SJSA1 (cell line): ENCODE results near the gene TMEM203. TPM values are rescaled to one million over a fixed set of nuclear protein-coding genes. Genes with fewer than 3 reads are reported as not detected.

Experiments
- DNase-seq, 2 experiments: peaks; one replicate each; pipeline ENCODE4 v3.0.0-alpha.2; 2015 to 2020; ENCODE audit warnings: low spot score in 2 of 2, low read depth in 1 of 2
- H3K27ac ChIP-seq: fragments of 250-450 bp; sonication (Bioruptor Pico); 2 replicates; pipeline ENCODE4 v1.5.1; 2020; ENCODE audit warnings: mild to moderate bottlenecking, moderate library complexity
- H3K27me3 ChIP-seq: fragments of 250-450 bp; sonication (Bioruptor Pico); replicated peaks from 2 replicates; pipeline ENCODE4 v1.5.1; 2020; ENCODE audit warnings: mild to moderate bottlenecking, moderate library complexity
- H3K36me3 ChIP-seq: fragments of 250-450 bp; sonication (Bioruptor Pico); 2 replicates; pipeline ENCODE4 v1.5.1; 2020; ENCODE audit warnings: mild to moderate bottlenecking
- H3K4me1 ChIP-seq: fragments of 250-450 bp; sonication (Bioruptor Pico); replicated peaks from 2 replicates; pipeline ENCODE4 v1.6.1; 2021; ENCODE audit warnings: mild to moderate bottlenecking
- H3K4me3 ChIP-seq: fragments of 250-450 bp; sonication (Bioruptor Pico); 2 replicates; pipeline ENCODE4 v1.5.1; 2020; ENCODE audit warnings: mild to moderate bottlenecking
- H3K9me3 ChIP-seq: fragments of 250-450 bp; sonication (Bioruptor Pico); replicated peaks from 2 replicates; pipeline ENCODE4 v1.5.1; 2020; ENCODE audit warnings: mild to moderate bottlenecking
- total RNA-seq: library from RNA; depleted of rRNA; stranded (reverse); fragments of >200 nt; shearing (Covaris generic); gene quantifications from 2 replicates; pipeline ENCODE4 v1.2.3, GENCODE V29; 2014

The TMEM203 gene
- total RNA-seq, 1 experiment from 2014 or later = 44.5 TPM

GRCh38 chr9:137165250-137165836 is 40.1 kb downstream of the TMEM203 start:
- Histone ChIP-seq H3K4me3 (no peak overlapping the region), H3K36me3 (no peaks in the 10 kb centered on the region), H3K27ac (no peak overlapping the region), H3K27me3 (peaks cover 91% of the 10 kb centered on the region), H3K9me3 (no peaks in the 10 kb centered on the region), H3K4me1 (peaks cover 19% of the 10 kb centered on the region)
- DNase-seq = no peak

GRCh38 chr9:137164370-137165249 is 40.8 kb downstream of the TMEM203 start:
- peaks cover 19% of the 10 kb centered on the region for H3K4me1 ChIP-seq
- no peak for DNase-seq
- H3K4me3 ChIP-seq = no peak overlapping the region
- no peaks in the 10 kb centered on the region for H3K36me3 ChIP-seq
- no peak overlapping the region for H3K27ac ChIP-seq
- H3K27me3 ChIP-seq = peaks cover 89% of the 10 kb centered on the region
- H3K9me3 ChIP-seq = no peaks in the 10 kb centered on the region

- no peaks in the 10 kb centered on the region for H3K9me3 ChIP-seq
- no peak overlapping the region for H3K27ac ChIP-seq
- no peaks in the 10 kb centered on the region for H3K36me3 ChIP-seq
- peaks cover 89% of the 10 kb centered on the region for H3K27me3 ChIP-seq
- DNase-seq = no peak
- no peak overlapping the region for H3K4me3 ChIP-seq
- H3K4me1 ChIP-seq = peaks cover 11% of the 10 kb centered on the region
Measured at GRCh38 chr9:137163805-137164204, 41.6 kb downstream of the TMEM203 start.

- Histone ChIP-seq H3K4me1 (peaks cover 8% of the 10 kb centered on the region), H3K36me3 (no peaks in the 10 kb centered on the region), H3K27me3 (peaks cover 88% of the 10 kb centered on the region), H3K9me3 (no peaks in the 10 kb centered on the region), H3K27ac (no peak overlapping the region), H3K4me3 (no peak overlapping the region)
- DNase-seq = no peak
Measured at GRCh38 chr9:137163365-137163715, 42.1 kb downstream of the TMEM203 start.

GRCh38 chr9:137162505-137163364 is 42.7 kb downstream of the TMEM203 start:
- H3K9me3 ChIP-seq = no peaks in the 10 kb centered on the region
- H3K4me1 ChIP-seq = peaks cover 8% of the 10 kb centered on the region
- H3K27ac ChIP-seq = no peak overlapping the region
- no peak for DNase-seq
- H3K4me3 ChIP-seq = no peak overlapping the region
- H3K36me3 ChIP-seq = no peaks in the 10 kb centered on the region
- H3K27me3 ChIP-seq = peaks cover 88% of the 10 kb centered on the region

- H3K36me3 ChIP-seq = no peaks in the 10 kb centered on the region
- H3K27ac ChIP-seq = no peak overlapping the region
- no peak overlapping the region for H3K4me3 ChIP-seq
- H3K9me3 ChIP-seq = no peaks in the 10 kb centered on the region
- peaks cover 8% of the 10 kb centered on the region for H3K4me1 ChIP-seq
- peaks cover 85% of the 10 kb centered on the region for H3K27me3 ChIP-seq
- DNase-seq = no peak
Measured at GRCh38 chr9:137161558-137162486, 43.6 kb downstream of the TMEM203 start.

GRCh38 chr9:137160716-137161557 is 44.5 kb downstream of the TMEM203 start:
- DNase-seq = no peak
- peaks cover 82% of the 10 kb centered on the region for H3K27me3 ChIP-seq
- H3K27ac ChIP-seq = no peak overlapping the region

GRCh38 chr9:137160054-137160425 is 45.4 kb downstream of the TMEM203 start:
- no peak overlapping the region for H3K4me3 ChIP-seq
- peaks cover 12% of the 10 kb centered on the region for H3K4me1 ChIP-seq
- no peaks in the 10 kb centered on the region for H3K36me3 ChIP-seq
- peaks cover 73% of the 10 kb centered on the region for H3K27me3 ChIP-seq
- no peak for DNase-seq
- no peaks in the 10 kb centered on the region for H3K9me3 ChIP-seq
- no peak overlapping the region for H3K27ac ChIP-seq

More at GRCh38 chr9:137160716-137161557, 44.5 kb downstream of the TMEM203 start:
- H3K36me3 ChIP-seq = no peaks in the 10 kb centered on the region
- peaks cover 12% of the 10 kb centered on the region for H3K4me1 ChIP-seq
- H3K9me3 ChIP-seq = no peaks in the 10 kb centered on the region
- no peak overlapping the region for H3K4me3 ChIP-seq

GRCh38 chr9:137159105-137160053 is 46.1 kb downstream of the TMEM203 start:
- peaks cover 66% of the 10 kb centered on the region for H3K27me3 ChIP-seq
- no peak overlapping the region for H3K4me3 ChIP-seq
- no peak for DNase-seq
- peaks cover 5% of the 10 kb centered on the region for H3K4me1 ChIP-seq
- H3K9me3 ChIP-seq = no peaks in the 10 kb centered on the region
- no peaks in the 10 kb centered on the region for H3K36me3 ChIP-seq
- H3K27ac ChIP-seq = no peak overlapping the region

GRCh38 chr9:137158625-137159024 is 46.8 kb downstream of the TMEM203 start:
- Histone ChIP-seq H3K27ac (no peak overlapping the region), H3K27me3 (peaks cover 59% of the 10 kb centered on the region), H3K4me3 (no peak overlapping the region), H3K36me3 (no peaks in the 10 kb centered on the region), H3K4me1 (peaks cover 4% of the 10 kb centered on the region), H3K9me3 (no peaks in the 10 kb centered on the region)
- no peak for DNase-seq

- Histone ChIP-seq H3K27me3 (peaks cover 51% of the 10 kb centered on the region), H3K36me3 (no peaks in the 10 kb centered on the region)
- DNase-seq = no peak
Measured at GRCh38 chr9:137157618-137158415, 47.6 kb downstream of the TMEM203 start.

More at GRCh38 chr9:137157618-137158415, 47.6 kb downstream of the TMEM203 start:
- H3K4me3 ChIP-seq = no peak overlapping the region
- H3K27ac ChIP-seq = no peak overlapping the region
- no peaks in the 10 kb centered on the region for H3K9me3 ChIP-seq
- H3K4me1 ChIP-seq = peaks cover 4% of the 10 kb centered on the region
